Measurements from ENCODE around the gene COL4A1.

COL4A1 gene

DNA sequence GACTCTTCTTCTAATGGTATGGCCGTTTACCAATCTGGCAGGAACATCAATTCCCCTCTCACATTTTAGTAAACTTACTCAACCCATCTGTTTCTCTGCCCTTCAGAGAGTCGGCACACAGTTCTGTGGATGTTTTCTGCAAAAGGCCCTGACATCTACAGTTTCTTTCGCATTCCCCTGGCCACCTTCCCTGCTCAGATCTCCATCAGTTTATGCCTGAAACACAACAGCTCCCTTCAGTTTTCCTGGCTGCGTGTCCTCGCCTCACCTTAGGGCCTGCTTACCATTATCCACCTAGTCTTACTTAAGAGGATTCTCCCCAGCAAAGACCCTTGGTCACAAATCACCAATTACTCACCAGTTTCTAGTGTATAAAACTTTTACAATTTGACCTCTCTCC, 25.2 kb downstream of the COL4A1 start:
- DNase-seq, result no peak
- intact Hi-C loops (cut with DNase I), result no loop called here

DNA sequence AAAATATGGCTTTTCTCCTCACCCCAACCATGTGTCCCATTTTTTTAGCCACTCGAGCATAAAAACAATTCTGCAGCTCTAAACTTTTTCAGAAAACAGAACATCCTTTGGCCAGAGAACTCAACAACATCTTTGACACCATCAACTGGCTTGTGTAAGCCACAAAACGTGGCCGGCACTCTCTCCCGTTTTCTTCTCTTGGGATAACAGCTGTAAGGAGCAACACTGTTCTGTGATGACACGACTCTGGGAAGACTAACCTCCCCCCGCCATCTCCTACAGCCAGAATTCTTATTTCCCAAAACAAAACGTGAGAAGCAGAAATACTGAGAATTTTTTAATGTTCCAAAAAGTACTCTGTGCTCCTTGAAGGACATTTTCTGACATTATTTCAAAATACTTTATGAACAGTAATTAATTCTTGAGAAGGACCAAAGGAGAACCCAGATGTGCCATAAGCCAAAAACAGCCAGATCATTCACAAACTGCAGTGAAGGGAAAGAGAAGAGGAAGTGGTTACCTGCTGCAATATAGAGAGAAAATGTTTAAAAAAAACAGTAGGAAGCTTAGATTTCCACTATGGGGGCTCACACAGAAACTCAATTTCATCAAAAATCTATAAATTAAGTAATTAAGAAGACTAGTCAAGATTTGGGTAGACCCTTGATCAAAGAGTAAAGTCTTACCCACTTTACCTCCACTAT, 25.8 kb downstream of the COL4A1 start:
- DNase-seq, result no peak

DNA sequence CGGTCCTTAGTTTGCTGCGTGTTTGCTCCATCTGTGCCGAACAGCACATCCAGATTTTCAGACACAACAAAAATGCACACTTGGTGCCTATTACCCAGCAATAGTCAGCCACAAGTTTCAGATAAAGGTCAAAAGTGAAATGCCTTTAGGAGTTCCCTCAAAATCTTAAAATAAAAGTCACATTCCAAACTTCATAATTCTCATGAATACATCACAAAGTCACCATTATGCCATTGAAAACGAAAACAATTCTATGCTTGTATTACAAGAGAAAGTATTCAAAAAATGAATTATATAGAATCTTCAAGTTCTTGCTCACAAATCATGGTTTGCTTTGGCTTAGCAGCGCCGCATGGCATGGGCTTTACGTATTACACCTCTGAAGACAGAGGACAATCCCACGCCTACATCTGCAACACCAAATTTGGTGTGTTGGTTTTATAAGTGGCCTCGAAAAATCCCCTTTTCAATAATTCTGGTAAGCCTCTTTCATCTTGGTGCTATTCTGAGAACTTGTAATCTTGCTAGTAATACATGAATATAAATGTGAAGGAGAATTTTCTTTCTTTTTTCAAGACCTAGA, 26.6 kb downstream of the COL4A1 start:
- intact Hi-C loops (cut with DNase I), result no loop called here
- no peak for DNase-seq

More for the DNA sequence above, 25.8 kb downstream of the COL4A1 start:
- intact Hi-C loops (cut with DNase I), result no loop called here

DNA sequence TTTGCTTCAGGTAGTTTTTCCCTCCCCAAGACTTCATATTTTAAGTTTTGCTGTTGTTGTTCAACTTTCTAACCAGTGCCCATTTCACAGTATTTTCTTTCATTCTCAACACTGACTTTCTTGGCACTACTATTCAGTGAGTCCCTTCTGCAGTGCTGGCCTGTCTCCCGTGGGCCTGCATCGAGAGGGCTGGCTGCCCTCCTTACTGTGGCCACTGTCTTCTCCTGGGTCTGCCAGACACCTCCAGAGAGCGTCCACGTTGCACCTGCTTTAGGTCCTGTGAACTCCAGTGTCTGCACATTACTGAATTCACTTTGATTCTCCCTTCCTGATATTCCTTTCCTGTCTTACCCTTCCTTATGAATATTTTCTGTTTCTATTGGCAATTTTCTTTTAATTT, 27.3 kb downstream of the COL4A1 start:
- intact Hi-C loops (cut with DNase I), result no loop called here
- no peak for DNase-seq

DNA sequence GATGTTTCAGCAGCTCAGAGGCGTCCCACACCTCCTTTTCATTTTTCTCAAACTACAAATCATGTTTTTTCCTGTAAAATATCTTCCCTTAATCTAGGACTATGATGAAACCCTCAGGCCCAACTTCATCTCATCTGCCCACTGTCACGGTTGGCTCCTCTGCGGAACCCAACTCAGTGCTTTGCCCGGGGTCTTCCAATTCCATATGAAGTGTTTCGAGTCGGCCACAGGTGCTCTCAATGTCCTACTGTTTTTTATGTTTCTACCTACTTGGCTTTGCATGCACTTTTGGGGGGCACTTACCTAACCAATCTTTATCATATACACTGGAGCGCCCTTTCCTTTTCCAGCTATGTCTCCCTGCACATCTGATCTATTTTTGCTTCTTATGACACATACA, 28.1 kb downstream of the COL4A1 start:
- DNase-seq, result no peak
- intact Hi-C loops (cut with DNase I), result no loop called here

DNA sequence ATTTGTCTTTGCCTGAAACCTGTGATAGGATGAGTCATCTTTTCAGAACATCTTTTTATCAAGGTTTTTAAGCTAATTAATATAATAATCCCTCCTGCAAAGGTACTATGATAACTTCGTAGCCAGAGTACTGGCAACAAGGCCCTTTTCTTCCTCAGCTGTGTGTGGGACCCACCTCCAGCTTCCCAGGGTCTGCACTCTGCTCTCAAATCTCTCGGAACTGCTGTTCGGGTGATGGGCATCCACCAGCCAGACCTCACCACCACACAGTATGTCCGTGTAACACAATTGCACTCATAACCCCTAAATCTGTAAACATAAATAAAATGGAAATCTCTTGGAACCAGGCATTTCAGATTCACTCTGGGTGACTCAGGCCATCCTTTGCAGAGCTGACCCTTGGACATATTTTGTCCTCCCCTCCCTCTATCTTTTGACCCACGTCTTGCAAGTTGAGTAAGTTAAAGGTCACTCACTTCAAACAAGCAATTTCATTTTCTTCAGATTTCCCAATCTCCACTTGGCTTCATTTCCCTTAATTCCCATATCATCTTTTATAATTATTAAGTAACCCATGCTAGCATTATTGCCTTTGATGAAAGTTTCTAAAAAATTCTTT, 29.5 kb downstream of the COL4A1 start:
- intact Hi-C loops (cut with DNase I), result no loop called here
- DNase-seq, result no peak

DNA sequence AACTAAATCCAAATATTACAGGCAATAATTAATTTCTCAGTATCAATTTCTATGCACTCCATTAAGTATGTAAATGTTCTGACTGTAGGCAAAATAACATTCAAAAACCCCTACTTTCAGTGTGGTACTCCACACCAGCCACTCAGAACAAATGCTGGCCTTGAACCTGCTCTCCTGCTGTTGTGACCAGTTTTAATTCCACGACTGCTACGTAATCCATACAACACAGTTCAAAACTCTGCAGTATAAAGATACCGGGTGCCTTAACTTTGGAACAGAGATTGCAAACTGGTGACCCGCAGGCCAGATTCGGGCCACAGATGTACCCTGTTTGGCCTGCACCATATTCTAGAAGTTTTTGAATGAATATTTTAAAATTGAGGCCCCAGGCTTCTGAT, 30.4 kb downstream of the COL4A1 start:
- intact Hi-C loops (cut with DNase I), result no loop called here
- no peak for DNase-seq

DNA sequence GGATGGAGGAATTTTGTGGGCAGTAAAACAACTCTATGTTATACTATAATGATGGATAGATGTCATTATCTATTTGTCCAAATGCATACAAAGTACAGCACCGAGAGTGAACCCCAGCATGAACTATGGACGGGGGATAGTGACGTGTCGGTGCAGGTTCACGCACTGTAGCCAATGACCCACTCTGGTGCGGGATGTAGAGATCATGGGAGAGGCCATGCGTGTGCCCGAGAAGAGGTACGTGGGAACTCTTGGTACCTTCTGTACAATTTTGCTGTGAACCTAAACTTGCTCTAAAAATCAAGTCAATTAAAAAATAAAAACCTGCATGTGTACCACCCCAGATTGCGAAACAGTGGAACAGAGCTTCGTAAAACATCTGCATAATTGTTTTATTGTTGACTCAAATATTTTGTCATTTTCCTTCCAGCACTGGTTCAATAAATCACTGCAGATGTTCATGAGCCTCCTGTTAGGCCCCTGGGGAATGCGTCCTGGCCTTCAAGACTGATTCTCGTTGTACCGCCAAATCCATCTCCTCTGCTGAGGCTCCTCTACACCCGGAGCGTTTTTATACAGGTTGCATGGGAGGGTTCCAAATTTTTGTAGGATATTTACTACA, 30.9 kb downstream of the COL4A1 start:
- intact Hi-C loops (cut with DNase I), result no loop called here

DNA sequence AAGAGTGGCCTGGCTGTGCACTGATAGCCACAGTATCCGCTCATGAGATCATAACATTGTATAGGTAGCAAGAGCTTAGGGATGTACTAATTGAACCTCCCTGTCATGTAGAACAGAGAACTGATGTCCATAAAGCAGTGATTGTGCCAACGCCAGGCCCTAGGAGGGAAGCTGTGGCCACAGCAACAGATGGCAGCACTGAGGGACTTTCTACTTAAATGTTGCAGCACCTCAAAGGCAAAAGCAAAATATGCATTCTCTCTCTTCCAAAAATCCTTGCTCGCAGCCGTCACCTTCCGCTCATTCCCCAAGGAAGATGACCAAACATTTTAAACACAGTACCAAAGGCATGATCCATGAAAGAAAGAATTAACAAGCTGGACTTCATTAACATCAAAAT, 32.3 kb downstream of the COL4A1 start:
- intact Hi-C loops (cut with DNase I), result no loop called here
- DNase-seq, result no peak

More for the DNA sequence above, 30.9 kb downstream of the COL4A1 start:
- DNase-seq, result no peak

DNA sequence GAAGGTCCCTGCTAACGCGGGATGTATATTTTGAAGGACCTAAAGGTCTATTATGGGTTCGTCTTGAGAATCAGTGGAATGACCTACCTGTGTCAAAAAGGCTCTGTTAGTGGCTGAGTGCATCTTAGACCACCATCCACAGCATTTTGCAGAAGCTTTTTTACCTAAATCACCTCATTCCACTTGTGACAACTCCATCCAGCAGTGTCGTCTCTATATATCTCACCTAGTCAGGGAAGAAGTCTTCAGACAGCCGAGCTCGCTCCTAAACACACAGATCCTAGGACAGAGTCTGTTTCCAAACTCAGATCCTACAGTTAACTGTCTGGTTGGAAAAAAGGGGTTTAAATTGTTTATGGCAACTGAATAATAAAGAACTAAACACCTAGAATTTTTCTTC, 33.7 kb downstream of the COL4A1 start:
- intact Hi-C loops (cut with DNase I), result no loop called here
- no peak for DNase-seq

DNA sequence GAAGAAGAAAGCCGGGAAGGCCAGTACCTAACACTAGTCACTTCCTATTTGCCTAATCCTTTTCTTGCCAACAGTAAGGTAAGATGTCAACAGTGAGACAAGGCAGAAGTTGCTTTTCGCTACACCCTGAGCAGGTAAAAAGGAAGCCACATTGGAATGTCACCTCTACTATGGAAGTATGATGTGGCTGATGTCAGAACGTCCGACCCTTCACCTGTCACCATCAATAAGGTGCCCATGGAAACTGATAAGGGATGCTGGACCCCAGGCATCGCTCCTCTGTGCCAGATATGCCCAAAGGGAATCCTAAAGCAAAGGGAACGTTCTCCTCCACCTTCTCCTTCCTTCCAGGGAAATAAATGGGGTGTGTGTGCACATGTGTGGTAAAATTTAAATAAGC, 34.3 kb downstream of the COL4A1 start:
- intact Hi-C loops (cut with DNase I), result no loop called here
- DNase-seq, result no peak

DNA sequence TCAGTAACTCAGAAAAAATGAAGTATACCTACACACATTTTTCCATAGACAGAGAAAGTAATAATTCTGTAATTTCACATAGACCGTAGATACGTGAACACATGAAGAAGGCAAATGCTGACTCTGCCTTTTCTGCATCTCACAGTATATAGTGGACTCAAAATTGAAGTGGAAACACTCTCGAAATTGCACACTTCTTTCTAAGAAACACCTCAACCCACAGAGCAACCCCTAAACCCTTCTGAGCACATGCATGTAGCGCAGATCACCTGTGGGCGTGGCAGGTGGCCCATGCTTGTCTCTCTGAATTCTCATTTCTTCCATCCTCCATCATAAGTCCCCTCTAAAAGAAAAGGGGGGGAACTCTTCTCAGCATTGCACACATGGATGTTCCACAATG, 34.7 kb downstream of the COL4A1 start:
- intact Hi-C loops (cut with DNase I), result no loop called here
- no peak for DNase-seq

DNA sequence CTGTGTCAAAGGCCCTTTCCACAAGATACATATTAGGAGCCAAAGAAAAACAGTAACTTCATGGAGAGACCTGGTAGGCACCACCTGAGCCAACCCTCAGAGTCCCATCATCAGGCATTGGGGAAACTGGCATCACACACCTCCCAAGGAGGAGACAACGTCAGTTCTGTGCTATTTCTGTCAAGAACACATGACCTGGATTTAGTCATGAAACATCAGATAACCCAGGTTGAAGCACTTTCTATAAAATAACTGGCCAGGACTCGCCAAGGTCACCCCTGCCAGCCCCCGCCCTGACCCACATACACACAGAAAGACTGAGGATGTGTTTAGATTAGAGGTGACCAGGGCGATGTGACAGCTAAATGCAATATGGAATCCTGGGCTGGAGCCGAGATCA, 35.6 kb downstream of the COL4A1 start:
- DNase-seq, result no peak
- intact Hi-C loops (cut with DNase I), result no loop called here

DNA sequence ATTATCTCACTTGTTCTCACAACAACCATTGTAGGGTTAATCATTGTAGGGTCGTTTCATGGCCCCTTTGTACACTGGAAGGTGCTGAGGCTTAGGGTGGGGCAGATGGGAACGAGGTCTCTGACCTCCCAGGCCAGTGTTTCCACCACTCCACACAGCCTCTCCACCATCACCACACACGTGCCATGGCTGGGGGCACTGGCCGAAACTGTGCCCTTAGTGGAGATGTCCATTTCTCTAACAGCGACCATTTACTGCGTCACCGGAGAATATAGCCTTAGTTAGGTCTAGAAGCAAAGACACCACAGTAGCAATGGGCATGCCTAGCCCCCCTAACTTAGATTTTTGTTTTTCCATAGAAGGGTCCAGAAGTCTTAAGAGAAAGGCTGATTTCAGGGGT, 36.5 kb downstream of the COL4A1 start:
- DNase-seq, result no peak
- intact Hi-C loops (cut with DNase I), result no loop called here

DNA sequence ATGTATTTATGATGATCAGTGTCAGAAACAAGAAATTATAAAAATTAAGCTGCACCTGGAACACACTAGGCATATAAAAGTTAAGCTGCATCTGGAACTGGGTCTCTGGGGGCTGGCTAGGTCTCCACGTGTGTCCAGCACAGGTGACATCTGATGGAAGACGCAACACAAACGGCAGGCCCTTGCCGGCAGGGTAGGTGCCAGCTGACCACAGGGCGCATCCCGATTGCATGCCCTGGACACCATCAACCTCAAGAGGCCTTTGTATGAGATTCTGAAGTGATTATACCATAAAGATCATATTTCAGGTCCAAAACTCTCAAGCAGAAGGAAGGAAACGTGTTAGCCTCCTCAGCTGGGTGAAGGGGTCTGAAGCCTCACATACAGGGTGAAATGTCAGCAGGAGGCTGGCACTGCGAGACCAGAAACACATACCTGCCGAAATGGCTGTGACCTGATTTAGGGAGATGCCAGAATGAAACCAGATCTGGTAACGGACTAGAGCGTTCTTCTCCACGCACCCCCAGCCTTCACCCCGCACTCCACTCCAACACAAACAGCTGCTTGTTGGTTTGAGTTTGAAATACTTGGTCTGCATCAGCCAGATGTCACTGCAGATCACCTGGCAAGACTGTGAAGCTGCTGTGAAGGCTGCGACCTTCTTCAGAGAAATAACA, 37.3 kb downstream of the COL4A1 start:
- intact Hi-C loops (cut with DNase I), result no loop called here
- no peak for DNase-seq

DNA sequence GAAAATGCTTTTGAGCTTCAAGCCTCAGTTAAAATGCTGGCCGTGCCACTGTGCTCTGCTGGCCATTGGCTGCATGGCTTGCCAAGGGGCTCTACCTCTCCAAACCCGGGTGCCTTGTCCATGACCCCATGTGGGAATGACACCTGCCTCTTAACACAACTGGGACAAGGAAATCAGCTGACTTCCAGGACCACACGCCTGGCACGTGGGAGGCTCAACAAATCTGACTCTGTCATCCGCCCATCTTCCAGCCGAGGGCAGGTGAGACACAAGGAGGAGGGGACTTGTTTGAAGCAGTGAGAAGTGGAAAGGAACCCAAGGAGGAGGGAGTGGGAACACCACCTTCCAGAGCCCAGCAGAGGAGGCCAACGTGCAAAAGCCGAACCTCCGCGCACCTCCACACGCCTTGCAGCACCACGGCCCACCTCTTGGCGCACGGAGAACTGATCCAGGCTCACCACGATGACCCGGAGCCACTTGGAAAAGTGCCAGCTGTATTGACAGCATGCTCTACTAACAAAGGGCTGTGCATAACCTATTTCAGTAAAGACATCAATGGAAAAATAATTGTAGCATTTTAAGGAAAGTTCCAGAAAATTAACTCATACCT, 38.3 kb downstream of the COL4A1 start:
- no peak for DNase-seq
- intact Hi-C loops (cut with DNase I), result no loop called here

DNA sequence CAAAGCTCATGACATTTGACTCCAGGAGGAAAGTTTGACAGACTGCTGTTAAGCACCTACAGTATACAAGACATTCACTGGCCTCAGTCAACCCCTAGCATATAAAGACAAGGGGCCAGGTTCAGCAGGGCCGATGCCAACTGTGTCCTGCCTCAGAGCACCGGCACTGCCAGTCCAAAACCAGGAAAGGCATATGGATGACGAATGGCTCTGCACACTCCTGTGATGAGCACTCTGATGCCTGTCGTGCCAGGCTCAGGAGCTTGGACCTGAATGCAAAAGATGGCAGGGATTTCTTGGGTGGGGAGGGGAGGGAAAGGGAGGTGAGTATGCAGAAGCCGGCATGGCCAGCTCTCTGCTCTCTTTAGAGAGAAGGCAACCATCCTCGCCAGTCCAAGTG, 38.9 kb downstream of the COL4A1 start:
- intact Hi-C loops (cut with DNase I), result no loop called here

DNA sequence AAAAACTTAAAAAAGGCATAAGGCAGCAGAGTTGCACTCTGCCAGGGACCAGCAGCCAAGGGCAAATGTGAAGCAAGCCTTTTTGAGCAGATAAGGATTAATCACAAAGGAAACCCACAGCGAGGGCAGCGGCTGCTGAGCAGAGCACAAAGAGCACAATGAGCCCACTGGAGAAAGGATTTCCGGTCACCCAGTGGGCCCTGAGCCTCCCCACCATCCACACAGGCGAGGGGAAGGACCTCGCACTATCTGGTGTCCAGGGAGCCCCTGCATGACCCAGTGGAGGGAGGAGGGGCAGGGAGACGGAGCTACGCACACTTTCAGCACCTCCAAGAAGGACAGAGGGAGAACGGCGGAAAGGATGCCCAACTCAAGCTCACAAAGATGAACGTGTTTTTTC, 40.0 kb downstream of the COL4A1 start:
- DNase-seq, result no peak

More for the DNA sequence above, 38.9 kb downstream of the COL4A1 start:
- no peak for DNase-seq

DNA sequence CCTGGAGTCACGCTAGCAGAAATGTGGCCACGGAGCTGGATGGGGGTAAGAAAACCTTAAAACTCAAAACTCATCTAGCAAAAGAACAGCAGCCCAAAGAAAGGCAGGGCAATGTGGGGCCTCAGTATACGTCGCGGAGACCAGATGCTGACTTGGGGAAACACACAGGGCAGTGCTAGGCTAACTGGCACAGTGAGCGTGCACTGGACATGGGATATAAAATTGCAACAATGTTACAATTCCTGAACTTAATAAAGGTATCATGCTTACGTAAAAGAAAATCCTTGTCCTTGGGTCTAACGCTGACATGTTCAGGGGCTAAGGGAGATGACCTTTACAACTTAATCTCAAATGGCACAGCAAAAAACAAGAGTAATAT, 40.5 kb downstream of the COL4A1 start:
- intact Hi-C loops (cut with DNase I), result no loop called here
- DNase-seq, result no peak

More for the DNA sequence above, 40.0 kb downstream of the COL4A1 start:
- intact Hi-C loops (cut with DNase I), result no loop called here

DNA sequence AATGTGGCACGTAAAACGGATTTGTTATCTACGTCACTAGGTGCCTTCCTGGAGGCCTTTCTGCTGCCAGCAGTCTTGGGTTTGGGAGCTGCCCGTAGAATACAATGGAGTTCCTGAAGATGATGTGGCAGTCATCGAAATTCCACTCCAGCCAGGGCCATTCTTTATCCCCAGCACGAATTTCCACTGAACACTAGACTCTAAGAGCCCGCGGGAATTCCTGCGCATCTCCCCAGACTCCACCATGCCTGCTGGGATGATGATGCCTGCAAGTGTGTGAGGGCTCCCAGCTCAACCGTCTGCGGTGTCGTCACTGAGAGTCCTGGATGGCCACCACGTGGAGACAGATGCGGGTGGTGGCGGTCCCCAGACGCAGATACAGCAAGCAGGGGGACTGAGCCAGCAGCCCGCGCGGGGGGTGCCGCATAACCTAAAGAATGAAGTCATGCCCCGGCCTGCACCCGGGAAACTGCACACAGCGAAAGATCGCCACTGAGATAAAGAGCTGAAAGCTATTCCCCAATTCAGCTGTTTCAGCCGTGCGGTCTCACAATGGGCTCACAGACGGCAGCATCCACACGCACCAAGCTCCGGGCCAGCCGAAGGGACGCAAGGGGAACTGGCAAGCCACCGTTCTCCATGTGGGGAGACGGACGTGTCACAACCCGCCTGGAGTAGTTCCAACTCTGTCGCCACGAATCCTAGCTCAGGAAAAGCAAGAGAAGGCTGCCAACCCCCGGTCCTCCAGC, 41.1 kb downstream of the COL4A1 start:
- intact Hi-C loops (cut with DNase I), result no loop called here
- peak in 2 of 10 donors; percentile 25 to 83 for DNase-seq
